ENCODE measurements around the gene E2F2. TPM values are rescaled to one million over a fixed set of nuclear protein-coding genes. Genes with fewer than 3 reads are reported as not detected.

Gene E2F2
- total RNA-seq (2022): 9.1 and 9.5 TPM in 2 replicates
- Bru-seq, nascent RNA: percentile 63 among the genes with signal in this experiment
- percentile 70 among the genes with signal in this experiment for BruChase-seq, experiment 1, labeled RNA remaining after a 2-hour chase
- BruChase-seq, experiment 2, labeled RNA remaining after a 6-hour chase: percentile 57 among the genes with signal in this experiment
- long read RNA-seq, partial matches to known transcripts: 0 of 5 reads
- long read RNA-seq, other reads (novel, unspliced or antisense): 5 of 5 reads

GRCh38 chr1:23530747-23531561 is at the start of gene E2F2:
Gene E2F2, minus strand, starts transcription at chr1:23531233. Its CDS starts 440 bp downstream, at chr1:23530793.
- TF ChIP-seq CTCF (IDR thresholded peaks at IDR 0.05; ENCODE audit: insufficient read depth in 1 of 2, low read depth in 1 of 2, low read length in 1 of 2, severe bottlenecking in 1 of 2, unreplicated experiment in 1 of 2): no peak
- Histone ChIP-seq H3K9me3 (no peaks in the 10 kb centered on the region), H3K27me3 (replicated peaks; ENCODE audit: control insufficient read depth, insufficient read depth, low read length) (no peaks in the 10 kb centered on the region), H3K36me3 (ENCODE audit: control insufficient read depth, insufficient read depth, low read length) (no peaks in the 10 kb centered on the region), H3K4me3 (ENCODE audit: low read depth, low read length) (peak within 1 kb of the TSS; percentile 86), H3K4me1 (peaks cover 22% of the 10 kb centered on the region)
- intact Hi-C loops (cut with micrococcal nuclease; ENCODE audit: unreplicated experiment): loop anchor here (10.0 kb wide), 1 partner anchor 186 kb away; the partner anchor contains the start of gene HNRNPR
- Mint-ChIP-seq H3K27ac (ENCODE audit: unreplicated experiment) (peak within 1 kb of the TSS; percentile 93), H3K27me3 (ENCODE audit: insufficient read depth, unreplicated experiment) (no peaks in the 10 kb centered on the region), H3K4me3 (ENCODE audit: unreplicated experiment) (peak within 1 kb of the TSS; percentile 91), H3K9me3 (ENCODE audit: unreplicated experiment) (no peaks in the 10 kb centered on the region), H3K36me3 (ENCODE audit: insufficient read depth, unreplicated experiment) (no peaks in the 10 kb centered on the region), H3K4me1 (ENCODE audit: low read depth, unreplicated experiment) (peaks cover 6% of the 10 kb centered on the region)
- BruUV-seq (replicated peaks): no TSS peak
- ChIA-PET POLR2A (interaction anchor here (0.5 to 0.9 kb wide), 5 partner anchors 48 to 187 kb away, joined by 3 to 11 read pairs (median 8); partner anchors contain the start of gene HNRNPR), CTCF (interaction anchor here (0.6 to 2.2 kb wide), 5 partner anchors 9 to 355 kb away, joined by 3 to 14 read pairs (median 4); no protein-coding TSS in a partner anchor)
- DNase-seq: peak; percentile 84 to 86

- CTCF ChIA-PET: no interaction called here
- no peaks in the 10 kb centered on the region for H3K27me3 Mint-ChIP-seq (ENCODE audit: insufficient read depth, unreplicated experiment)
- POLR2A ChIA-PET: interaction anchor here (0.6 kb wide), 1 partner anchor 48 kb away, joined by 9 read pairs; no protein-coding TSS in a partner anchor
- intact Hi-C loops (cut with micrococcal nuclease; ENCODE audit: unreplicated experiment): no loop called here
- BruUV-seq (replicated peaks): no TSS peak
- no peaks in the 10 kb centered on the region for H3K27me3 ChIP-seq (replicated peaks; ENCODE audit: control insufficient read depth, insufficient read depth, low read length)
- no peak overlapping the region for H3K4me3 ChIP-seq (ENCODE audit: low read depth, low read length)
- H3K4me1 Mint-ChIP-seq (ENCODE audit: low read depth, unreplicated experiment): peaks cover 30% of the 10 kb centered on the region
- H3K4me1 ChIP-seq: peaks cover 48% of the 10 kb centered on the region
- no peak overlapping the region for H3K4me3 Mint-ChIP-seq (ENCODE audit: unreplicated experiment)
- no peaks in the 10 kb centered on the region for H3K9me3 Mint-ChIP-seq (ENCODE audit: unreplicated experiment)
- peak overlapping the region; percentile 54 for H3K27ac Mint-ChIP-seq (ENCODE audit: unreplicated experiment)
- TF ChIP-seq CTCF (IDR thresholded peaks at IDR 0.05; ENCODE audit: insufficient read depth in 1 of 2, low read depth in 1 of 2, low read length in 1 of 2, severe bottlenecking in 1 of 2, unreplicated experiment in 1 of 2): no peak
- H3K9me3 ChIP-seq: no peaks in the 10 kb centered on the region
- H3K36me3 ChIP-seq (ENCODE audit: control insufficient read depth, insufficient read depth, low read length): no peaks in the 10 kb centered on the region
- DNase-seq: no peak
- H3K36me3 Mint-ChIP-seq (ENCODE audit: insufficient read depth, unreplicated experiment): peaks cover 5% of the 10 kb centered on the region
Observed at GRCh38 chr1:23578997-23579363, 47.9 kb upstream of the E2F2 start.

- H3K4me3 Mint-ChIP-seq (ENCODE audit: unreplicated experiment): peak overlapping the region; percentile 63
- Histone ChIP-seq H3K4me3 (ENCODE audit: low read depth, low read length) (no peak overlapping the region), H3K27me3 (replicated peaks; ENCODE audit: control insufficient read depth, insufficient read depth, low read length) (no peaks in the 10 kb centered on the region), H3K9me3 (no peaks in the 10 kb centered on the region), H3K4me1 (peaks cover 49% of the 10 kb centered on the region), H3K36me3 (ENCODE audit: control insufficient read depth, insufficient read depth, low read length) (no peaks in the 10 kb centered on the region)
- peaks cover 30% of the 10 kb centered on the region for H3K4me1 Mint-ChIP-seq (ENCODE audit: low read depth, unreplicated experiment)
- DNase-seq: no peak
- no peaks in the 10 kb centered on the region for H3K9me3 Mint-ChIP-seq (ENCODE audit: unreplicated experiment)
- intact Hi-C loops (cut with micrococcal nuclease; ENCODE audit: unreplicated experiment): no loop called here
- peak overlapping the region; percentile 54 for H3K27ac Mint-ChIP-seq (ENCODE audit: unreplicated experiment)
- no peak for TF ChIP-seq CTCF (IDR thresholded peaks at IDR 0.05; ENCODE audit: insufficient read depth in 1 of 2, low read depth in 1 of 2, low read length in 1 of 2, severe bottlenecking in 1 of 2, unreplicated experiment in 1 of 2)
- BruUV-seq (replicated peaks): no TSS peak
- ChIA-PET POLR2A (no interaction called here), CTCF (no interaction called here)
- H3K27me3 Mint-ChIP-seq (ENCODE audit: insufficient read depth, unreplicated experiment): no peaks in the 10 kb centered on the region
- H3K36me3 Mint-ChIP-seq (ENCODE audit: insufficient read depth, unreplicated experiment): peaks cover 5% of the 10 kb centered on the region
Observed at GRCh38 chr1:23578311-23578996, 47.4 kb upstream of the E2F2 start.
